SK-N-SH (cell line): ENCODE data around the gene DPPA3.

ENCODE experiments used
- SMC3 ChIP-seq: IDR thresholded peaks from 2 replicates; pipeline ENCODE4 v1.6.1; 2012; ENCODE audit warnings: low read depth, low read length, improper control_type of control experiment
- TF ChIP-seq, protein P1 (sequence below): IDR thresholded peaks from 2 replicates; pipeline ENCODE4 v1.4.0; 2012; ENCODE audit warnings: low read depth
- TF ChIP-seq, protein P2 (sequence below): IDR thresholded peaks from 2 replicates; pipeline ENCODE4 v1.6.1; 2012; ENCODE audit warnings: mild to moderate bottlenecking, low read depth, low read length, moderate library complexity

DNA sequence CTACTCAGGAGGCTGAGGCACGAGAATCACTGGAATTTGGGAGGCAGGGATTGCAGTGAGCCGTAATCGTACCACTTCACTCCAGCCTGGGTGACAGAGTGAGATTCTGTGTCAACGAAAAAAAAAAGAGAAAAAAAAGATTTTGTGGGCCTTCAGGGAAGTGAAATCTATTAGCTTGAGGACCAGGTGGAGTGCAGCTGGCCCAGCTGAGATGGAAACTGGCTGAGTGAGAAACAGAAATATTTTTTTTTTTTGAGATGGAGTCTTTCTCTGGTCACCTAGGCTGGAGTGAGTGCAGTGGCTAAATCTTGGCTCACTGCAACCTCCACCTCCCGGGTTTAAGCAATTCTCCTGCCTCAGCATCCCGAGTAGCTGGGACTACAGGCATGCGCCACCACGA, 38.2 kb downstream of the DPPA3 start:
- TF ChIP-seq, protein P1, sequence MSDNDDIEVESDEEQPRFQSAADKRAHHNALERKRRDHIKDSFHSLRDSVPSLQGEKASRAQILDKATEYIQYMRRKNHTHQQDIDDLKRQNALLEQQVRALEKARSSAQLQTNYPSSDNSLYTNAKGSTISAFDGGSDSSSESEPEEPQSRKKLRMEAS = no peak
- TF ChIP-seq, protein P2, sequence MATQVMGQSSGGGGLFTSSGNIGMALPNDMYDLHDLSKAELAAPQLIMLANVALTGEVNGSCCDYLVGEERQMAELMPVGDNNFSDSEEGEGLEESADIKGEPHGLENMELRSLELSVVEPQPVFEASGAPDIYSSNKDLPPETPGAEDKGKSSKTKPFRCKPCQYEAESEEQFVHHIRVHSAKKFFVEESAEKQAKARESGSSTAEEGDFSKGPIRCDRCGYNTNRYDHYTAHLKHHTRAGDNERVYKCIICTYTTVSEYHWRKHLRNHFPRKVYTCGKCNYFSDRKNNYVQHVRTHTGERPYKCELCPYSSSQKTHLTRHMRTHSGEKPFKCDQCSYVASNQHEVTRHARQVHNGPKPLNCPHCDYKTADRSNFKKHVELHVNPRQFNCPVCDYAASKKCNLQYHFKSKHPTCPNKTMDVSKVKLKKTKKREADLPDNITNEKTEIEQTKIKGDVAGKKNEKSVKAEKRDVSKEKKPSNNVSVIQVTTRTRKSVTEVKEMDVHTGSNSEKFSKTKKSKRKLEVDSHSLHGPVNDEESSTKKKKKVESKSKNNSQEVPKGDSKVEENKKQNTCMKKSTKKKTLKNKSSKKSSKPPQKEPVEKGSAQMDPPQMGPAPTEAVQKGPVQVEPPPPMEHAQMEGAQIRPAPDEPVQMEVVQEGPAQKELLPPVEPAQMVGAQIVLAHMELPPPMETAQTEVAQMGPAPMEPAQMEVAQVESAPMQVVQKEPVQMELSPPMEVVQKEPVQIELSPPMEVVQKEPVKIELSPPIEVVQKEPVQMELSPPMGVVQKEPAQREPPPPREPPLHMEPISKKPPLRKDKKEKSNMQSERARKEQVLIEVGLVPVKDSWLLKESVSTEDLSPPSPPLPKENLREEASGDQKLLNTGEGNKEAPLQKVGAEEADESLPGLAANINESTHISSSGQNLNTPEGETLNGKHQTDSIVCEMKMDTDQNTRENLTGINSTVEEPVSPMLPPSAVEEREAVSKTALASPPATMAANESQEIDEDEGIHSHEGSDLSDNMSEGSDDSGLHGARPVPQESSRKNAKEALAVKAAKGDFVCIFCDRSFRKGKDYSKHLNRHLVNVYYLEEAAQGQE = no peak
- TF ChIP-seq SMC3 = no peak
